ENCODE results near the gene MUC22.
"Not testable (repeated sequence)": the region's sequence is repeated elsewhere in the genome, so short reads cannot be mapped to it uniquely, and the experiment has no call there.

The MUC22 gene

DNA sequence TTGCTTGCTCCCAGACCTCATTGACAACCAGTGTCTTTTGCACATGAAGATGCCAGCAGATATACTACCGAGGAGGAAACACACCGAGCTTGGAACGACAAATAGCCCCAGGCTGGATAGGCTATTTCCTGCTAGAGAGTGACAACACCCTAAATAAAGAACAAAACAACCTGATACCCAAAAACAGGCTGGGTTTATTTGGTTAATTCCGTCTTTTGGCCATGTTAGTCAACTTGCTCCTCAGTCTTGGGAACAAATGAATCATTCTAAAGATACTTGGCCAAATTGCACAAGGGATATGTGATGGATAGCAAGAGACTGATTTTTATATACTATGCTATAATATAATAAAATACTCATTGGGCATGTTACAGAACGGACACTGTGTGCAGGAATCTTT, 11.5 kb upstream of the MUC22 start:
- DNase-seq, result no peak

DNA sequence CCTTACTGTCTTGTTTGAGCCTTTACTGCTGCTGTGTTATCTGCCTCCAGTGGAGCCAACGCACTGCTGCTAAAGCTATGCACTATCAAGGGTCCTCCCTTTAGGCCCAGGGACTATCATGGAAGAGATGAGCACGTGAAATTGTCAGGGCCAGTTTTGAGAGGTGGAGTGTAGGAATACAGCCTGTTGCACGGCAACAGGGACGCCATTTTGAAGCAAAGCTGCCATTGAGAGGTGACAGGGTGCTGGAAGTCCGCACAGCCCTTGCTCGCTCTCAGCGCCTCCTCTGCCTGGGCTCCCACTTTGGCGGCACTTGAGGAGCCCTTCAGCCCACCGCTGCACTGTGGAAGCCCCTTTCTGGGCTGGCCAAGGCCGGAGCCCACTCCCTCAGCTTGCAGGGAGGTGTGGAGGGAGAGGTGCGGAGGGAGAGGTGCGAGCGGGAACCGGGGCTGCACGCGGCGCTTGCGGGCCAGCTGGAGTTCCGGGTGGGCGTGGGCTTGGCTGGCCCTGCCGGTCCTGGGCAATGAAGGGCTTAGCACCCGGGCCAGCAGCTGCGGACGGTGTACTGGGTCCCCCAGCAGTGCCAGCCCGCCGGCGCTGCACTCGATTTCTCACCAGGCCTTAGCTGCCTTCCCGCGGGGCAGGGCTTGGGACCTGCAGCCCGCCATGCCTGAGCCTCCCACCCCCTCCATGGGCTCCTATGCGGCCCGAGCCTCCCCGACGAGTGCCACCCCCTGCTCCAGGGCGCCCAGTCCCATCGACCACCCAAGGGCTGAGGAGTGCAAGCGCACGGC, 10.0 kb upstream of the MUC22 start:
- not testable (repeated sequence) for DNase-seq

DNA sequence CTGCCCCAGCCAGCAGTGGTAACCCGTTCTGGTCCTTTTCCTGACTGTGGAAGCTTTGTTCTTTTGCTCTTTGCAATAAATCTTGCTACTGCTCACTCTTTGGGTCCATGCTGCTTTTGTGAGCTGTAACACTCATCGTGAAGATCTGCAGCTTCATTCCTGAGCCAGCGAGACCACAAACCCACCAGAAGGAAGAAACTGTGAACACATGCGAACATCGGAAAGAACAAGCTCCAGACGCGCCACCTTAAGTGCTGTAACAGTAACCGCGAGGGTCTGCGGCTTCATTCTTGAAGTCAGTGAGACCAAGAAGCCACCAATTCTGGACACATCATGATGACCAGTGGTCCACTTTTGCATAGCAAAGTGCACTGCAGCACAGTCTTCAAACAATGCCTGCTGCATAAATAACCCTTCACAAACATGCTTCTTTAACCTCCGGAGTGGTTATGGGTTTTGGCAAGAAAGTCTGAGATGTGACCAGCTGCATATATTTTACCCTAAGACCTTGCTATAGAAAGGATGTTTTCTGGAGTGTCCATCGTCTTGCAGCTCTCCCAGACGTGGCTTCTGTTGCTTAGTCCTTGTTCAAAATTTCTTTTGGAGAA, 8.9 kb upstream of the MUC22 start:
- DNase-seq, result no peak

DNA sequence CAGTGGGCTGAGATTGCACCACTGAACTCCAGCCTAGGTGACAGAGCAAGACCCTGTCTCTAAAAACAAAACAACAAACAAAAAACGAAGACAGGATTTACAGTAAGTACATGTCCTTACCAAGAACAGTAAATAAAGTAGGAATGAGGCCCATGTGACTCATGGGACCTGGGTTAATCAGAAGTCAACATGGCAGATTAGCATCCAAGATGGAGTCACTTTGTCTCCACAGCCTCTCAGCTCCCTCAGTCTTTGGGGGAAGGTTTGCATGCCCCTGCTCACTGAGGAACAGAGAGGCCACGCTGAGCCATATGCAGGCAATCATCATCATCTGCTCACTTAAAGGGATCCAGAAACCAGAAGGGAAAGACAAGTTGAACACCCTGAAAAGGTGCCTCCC, 7.8 kb upstream of the MUC22 start:
- no peak for DNase-seq

DNA sequence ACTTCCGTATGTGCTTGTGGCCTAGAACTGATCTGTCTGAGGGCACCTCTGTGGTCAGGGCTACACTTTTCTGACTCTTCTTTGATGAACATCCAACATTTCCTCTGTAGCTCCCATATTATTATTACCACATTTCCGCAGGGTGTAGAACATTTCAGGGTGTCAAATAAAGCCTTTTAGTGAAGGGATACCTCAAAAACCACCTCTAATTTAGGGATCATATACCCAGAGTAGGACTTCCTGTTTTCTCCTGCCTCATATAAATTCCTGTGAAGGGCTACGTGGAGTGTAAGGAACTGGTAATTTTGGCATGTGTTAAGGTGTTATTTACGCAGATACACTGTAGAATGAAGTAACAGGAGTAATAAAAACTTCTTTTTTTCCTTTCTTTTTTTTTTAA, 5.5 kb upstream of the MUC22 start:
- DNase-seq, result no peak

DNA sequence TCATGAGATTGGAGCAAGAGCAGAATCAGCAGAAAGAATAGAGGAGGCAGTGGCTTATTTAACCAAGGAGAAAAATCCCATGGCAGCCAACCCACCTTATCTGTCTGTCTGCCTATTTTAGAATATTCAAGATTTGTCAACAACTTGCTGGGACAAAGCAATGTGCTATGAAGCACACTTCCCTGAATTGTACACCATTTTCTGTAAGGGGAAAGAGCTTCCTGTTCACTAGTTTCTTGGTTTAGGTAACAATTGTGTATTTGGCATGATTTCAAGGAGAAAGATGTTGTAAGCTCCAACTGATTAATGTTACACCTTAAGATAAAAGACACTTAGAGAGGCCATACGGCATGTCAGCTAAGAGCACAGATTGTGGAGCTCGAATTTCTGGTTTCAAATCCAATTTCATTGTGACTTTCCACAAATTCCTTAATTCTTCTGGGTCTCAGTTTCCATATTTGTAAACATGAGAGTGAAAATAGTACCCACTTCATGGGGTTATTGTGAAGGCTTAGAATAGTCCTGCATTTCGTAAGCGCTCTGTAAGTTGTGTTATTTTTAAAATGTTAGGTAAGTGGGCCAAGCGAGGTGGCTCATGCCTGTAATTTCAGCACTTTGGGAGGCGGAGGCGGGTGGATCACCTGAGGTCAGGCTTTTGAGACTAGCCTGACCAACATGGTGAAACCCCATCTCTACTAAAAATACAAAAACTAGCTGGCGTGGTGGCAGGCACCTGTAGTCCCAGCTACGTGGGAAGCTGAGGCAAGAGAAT, 4.8 kb upstream of the MUC22 start:
- no peak for DNase-seq

DNA sequence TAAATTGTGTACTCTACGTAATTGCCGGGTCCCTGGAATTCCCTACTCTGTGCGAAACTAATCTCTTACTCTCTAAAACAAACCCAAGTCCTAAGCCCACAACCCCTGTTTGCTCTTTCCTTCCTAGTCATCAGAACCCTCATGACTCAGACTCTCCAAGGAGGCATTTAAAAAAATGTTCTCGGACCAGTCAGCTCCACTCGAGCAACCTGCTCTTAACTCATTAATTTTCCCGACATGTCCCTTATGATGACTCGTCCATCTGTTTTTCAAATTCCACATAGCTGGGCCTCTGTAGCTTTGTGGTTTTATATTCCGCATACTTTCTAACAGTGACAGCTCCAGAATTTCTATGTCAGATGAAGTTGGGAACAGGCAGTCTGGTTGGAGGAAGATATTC, 2.6 kb upstream of the MUC22 start:
- no peak for DNase-seq

DNA sequence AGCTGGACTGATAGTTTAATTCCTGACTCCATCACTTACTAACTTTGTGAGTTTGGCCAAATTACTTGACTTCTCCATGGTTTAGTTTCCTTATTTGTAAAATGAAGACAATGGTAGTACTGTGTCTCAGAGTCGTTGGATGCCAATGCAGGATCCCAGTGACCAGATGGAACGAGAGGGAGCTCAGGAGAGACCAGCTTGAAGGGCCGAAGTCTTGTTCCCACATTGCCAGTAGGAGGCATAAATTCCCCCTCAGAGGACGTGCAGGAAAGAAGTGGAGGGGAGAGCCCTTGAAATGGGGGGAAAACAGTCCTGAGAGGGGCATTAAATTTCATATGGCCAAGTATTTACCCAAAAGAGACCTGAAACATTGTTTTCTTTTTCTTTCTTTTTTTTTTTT, 2.1 kb upstream of the MUC22 start:
- DNase-seq, result no peak

DNA sequence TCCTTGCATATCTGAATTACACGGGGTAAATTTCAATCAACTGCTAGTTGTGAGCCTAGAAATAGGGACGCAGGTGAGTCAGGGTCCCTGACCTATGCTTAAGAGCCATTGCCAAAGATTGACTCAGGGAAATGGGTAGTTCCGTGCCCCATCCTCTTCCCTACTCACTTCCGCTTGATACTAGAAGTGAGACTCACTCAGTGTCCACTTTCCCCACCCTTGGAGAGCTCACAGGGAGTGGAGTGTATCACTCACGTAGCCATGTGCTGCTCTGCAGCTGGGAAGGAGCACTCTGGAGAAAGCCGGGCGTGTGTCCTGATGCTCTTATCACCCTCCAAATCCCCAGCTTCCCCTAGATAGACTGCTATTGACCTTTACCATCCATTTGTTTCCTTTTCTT, 543 bp upstream of the MUC22 start:
- no peak for DNase-seq

DNA sequence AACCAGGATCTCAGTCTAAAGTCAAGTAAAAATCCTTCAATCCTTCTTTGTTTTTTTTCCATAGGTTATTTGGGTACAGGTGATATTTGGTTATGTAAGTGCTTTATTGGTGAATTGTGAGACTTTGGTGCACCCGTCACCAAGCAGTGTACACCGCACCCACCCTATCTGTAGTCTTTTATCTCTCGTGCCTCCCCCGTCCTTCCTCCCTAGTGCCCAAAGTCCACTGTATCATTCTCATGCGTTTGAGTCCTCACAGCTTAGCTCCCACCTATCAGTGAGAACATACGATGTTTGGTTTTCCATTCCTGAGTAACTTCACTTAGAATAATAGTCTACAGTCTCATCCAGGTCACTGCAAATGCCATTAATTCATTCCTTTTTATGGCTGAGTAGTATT, 879 bp downstream of the MUC22 start:
- DNase-seq, result no peak

DNA sequence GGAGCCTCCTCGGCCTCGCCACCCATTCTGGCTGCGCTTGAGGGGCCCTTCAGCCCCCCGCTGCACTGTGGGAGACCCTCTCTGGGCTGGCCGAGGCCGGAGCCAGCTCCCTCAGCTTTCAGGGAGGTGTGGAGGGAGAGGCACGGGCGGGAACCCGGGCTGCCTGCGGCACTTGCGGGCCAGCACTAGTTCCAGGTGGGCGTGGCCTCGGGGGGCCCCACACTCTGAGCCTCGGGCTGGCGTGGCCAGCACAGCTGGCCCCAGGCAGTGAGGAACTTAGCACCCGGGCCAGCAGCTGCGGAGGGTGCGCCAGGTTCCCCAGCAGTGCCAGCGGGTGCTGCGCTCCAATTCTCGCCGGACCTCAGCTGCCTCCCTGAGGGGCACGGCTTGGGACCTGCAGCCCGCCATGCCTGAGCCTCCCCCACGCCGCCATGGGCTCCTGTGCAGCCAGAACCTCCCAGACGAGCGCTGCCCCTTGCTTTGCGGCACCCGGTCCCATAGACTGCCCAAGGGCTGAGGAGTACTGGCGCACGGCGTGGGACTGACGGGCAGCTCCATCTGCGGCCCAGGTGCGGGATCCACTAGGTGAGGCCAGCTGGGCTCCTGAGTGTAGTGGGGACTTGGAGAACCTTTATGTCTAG, 6.5 kb downstream of the MUC22 start:
- DNase-seq, result no peak

DNA sequence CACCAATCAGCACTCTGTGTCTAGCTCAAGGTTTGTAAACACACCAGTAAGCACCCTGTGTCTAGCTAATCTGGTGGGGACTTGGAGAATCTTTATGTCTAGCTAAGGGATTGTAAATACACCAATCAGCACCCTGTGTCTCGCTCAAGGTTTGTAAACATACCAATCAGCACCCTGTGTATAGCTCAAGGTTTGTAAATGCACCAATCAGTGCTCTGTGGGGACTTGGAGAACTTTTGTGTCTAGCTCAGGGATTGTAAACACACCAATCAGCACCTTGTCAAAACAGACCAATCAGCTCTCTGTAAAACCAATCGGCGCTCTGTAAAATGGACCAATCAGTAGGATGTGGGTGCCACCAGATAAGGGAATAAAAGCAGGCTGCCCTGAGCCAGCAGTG, 7.2 kb downstream of the MUC22 start:
- DNase-seq, result not testable (repeated sequence)

DNA sequence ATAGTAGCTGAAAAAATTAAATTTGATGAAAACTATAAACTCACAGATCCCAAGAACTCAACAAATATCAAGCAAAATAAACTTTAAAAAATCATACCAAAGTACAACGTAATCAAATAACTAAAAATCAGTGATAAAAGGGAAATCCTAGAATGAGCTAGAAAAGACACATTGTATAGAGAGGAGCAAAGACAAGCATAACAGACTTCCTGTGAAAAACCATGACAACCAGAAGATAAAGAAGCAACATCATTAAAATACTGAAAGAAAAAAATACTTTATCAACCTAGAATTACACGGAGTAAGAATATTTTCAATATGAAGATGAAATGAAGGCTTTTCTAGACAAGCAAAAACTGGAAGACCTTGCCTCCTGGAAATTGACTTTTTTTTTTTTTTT, 9.8 kb downstream of the MUC22 start:
- no peak for DNase-seq

DNA sequence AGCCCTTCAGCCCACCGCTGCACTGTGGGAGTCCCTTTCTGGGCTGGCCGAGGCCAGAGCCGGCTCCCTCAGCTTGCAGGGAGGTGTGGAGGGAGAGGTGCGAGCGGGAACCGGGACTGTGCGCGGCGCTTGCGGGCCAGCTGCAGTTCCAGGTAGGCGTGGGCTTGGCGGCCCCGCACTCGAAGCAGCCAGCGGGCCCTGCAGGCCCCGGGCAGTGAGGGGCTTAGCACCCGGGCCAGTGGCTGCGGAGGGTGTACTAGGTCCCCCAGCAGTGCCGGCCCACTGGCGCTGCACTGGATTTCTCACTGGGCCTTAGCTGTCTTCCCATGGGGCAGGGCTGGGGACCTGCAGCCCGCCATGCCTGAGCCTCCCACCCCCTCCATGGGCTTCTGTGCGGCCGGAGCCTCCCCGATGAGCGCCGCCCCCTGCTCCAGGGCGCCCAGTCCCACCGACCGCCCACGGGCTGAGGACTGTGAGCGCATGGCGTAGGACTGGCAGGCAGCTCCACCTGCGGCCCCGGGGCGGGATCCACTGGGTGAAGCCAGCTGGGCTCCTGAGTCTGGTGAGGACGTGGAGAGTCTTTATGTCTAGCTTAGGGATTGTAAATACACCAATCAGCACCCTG, 10.5 kb downstream of the MUC22 start:
- not testable (repeated sequence) for DNase-seq

DNA sequence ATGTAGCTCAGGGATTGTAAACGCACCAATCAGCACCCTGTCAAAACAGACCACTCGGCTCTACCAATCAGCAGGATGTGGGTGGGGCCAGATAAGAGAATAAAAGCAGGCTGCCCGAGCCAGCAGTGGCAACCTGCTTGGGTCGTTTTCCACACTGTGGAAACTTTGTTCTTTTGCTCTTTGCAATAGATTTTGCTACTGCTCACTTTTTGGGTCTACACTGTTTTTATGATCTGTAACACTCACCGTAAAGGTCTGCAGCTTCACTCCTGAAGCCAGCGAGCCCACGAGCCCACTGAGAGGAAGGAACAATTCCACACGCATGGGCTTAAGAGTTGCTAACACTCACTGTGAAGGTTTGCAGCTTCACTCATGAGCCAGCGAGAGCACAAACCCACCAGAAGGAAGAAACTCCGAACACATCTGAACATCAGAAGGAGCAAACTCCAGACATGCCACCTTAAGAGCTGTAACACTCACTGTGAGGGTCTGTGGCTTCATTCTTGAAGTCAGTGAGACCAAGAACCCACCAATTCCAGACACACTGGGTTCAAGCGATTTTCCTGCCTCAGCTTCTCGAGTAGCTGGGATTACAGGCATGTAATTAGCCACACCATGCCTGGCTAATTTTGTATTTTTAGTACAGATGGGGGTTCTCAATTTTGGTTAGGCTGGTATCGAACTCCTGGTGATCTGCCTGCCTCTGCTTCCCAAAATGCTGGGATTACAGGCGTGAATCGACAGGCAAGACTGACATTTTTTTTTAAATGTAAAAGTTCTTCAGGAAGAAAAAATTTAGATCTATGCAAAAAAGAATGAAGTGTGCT, 11.6 kb downstream of the MUC22 start:
- DNase-seq, result not testable (repeated sequence)

DNA sequence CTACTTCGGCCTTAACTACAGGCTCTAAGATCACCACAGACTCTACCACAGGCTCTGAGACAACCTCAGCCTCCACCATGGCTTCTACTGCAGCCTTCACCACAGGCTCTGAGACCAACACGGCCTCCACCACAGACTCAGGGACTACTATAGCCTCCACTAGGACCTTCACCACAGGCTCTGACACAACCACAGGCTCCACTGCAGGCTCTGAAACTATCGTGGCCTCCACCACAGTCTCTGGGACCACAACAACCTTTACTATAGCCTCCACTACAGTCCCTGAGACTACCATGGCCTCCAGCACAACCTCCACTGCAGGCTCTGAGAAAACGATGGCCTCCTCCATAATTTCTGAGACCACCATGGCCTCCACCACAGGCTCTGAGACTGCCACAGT, 15.3 kb downstream of the MUC22 start:
- no peak for DNase-seq

DNA sequence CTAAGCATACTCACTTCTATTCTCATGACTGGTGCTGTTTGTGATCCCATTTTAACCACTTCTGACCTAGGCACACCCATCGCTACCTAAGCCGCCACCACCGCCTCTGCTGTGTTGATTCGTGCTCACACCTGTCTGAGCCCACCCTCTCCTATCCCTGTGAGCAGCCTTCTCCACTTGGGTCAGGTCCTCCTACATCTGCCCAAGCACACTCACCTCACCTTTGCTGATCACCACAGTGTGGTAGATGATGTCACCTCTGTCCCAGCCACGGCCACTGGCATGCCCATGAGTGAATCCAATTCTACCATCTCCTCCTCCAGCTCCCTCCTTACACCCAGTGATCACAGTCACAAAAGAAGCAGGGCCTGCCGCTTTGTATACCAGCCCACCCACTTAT, 20.8 kb downstream of the MUC22 start:
- DNase-seq, result no peak

DNA sequence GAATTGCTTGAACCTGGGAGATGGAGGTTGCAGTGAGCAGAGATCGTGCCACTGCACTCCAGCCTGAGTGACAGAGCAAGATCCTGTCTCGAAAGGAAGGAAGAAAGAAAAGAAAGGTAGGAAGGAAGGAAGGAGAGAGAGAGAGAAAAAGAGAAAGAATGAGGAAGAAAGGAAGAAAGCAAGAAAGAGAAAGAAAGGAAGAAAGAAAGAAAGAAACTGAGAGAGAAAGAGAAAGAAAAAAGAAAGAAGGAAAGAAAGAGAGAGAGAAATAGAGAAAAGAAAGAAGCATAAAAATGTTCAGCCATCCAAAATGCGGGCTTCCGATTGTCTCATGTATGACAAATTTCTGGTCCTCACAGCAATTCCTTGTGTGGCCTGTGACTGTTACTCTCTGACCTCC, 22.8 kb downstream of the MUC22 start:
- no peak for DNase-seq

DNA sequence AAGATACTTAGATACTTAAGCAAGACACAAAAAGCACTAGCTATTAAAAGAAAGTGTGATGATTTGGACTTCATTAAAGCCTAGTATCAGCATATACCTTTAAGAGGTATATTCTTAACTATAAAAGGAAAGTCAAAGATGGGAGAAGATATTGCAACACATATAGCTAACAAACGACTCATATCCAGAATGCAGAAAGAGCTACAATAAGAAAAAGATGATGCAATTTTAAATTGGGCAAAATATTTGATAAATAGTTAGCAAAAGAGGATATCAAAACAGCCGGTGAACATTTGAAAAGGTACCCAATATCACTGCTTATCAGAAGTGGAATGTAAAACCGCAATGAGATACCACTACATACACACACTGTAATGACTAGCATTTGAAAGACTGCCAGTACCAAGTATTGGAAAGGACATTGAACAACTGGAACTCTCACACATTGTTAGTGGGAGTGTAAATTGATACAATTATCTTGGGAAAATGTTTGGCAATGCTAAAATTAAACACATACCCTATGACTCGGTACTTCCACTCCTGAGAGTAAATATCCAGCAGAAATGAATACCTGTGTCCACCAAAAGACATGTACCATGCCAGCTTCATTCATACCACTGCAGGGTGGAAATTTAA, 25.7 kb downstream of the MUC22 start:
- no peak for DNase-seq

DNA sequence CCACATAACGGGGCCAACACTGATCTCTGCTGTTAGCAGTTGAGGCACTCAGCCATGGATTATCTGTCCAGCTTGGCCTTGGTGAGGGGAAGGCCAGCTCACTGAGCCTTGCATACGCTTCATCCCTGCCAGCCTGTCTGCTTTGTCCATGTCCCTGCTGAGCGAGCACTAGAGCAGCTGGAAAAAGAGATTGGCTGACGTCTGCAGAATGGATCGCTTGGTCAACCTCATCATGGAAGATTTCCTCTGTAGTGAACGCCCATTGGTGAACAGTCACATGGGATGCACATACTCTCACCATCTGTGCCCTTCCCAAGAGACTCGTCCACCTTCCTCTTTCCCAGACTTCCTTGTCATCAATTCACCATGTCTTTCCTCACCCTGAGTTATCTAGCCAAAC, 26.9 kb downstream of the MUC22 start:
- no peak for DNase-seq

DNA sequence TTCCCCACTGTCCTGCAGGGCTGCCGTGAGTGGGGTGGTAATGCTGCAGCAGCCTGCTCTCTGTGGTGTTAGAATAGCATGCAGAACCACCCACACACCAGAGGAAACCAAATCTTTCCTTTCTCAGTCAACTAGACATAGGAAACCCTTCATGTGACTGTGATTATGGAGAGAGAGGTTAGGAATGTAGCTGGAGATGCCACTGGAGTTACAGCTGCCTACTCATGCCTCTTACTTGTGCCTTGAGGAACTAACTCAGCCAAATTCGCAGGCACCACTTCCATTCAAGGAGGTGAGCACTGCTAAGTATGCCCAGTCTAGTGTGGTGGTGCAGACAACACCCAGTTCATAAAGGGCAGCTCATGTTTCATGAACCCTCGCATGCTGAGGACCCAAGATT, 27.4 kb downstream of the MUC22 start:
- no peak for DNase-seq

DNA sequence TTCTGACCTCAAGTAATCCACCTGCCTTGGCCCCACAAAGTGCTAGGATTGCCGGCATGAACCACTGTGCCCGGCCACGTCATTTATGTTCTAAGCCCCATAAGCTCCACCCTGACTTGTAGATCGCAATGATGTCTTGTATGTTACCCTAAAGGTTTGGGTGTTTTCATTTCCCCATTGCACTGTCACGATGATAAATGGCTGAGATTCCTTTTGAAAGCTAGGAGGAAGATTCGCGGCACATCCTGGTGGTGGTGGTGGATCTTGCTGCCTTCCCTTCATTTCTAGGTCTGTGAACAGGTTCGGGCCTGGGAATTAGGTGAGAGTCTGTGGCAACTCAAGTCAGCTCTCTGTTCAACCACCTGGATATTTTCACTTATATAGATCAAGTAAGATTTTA, 28.3 kb downstream of the MUC22 start:
- DNase-seq, result no peak

All from T-helper 9 cell (primary cell).